Peyer's patch (tissue), 4 donors: ENCODE results near the gene ASB3.

Experiments used
- CTCF ChIP-seq, 6 experiments: fragments of 450-650 bp in 4 of 6; fragments of 200-600 bp in 2 of 6; sonication (generic) in 1 of 6; IDR thresholded peaks; one replicate each; pipeline ENCODE4 v1.5.1; 2017 to 2019; ENCODE audit warnings: antibody characterized with exemption in 6 of 6, mild to moderate bottlenecking in 3 of 6, moderate library complexity in 1 of 6
- POLR2A ChIP-seq, 2 donors: fragments of 450-650 bp; IDR thresholded peaks; one replicate each; pipeline ENCODE4 v1.5.1; 2017; ENCODE audit warnings: antibody characterized with exemption in 2 of 2, mild to moderate bottlenecking in 2 of 2, moderate library complexity in 2 of 2

GRCh38 chr2:53697686-53698085, 89.1 kb downstream of the ASB3 start:
- TF ChIP-seq POLR2A (IDR thresholded peaks at IDR 0.05) (no peak), CTCF (IDR thresholded peaks at IDR 0.05) (no peak)
